ENCODE measurements around the gene TMEM175.

DNA sequence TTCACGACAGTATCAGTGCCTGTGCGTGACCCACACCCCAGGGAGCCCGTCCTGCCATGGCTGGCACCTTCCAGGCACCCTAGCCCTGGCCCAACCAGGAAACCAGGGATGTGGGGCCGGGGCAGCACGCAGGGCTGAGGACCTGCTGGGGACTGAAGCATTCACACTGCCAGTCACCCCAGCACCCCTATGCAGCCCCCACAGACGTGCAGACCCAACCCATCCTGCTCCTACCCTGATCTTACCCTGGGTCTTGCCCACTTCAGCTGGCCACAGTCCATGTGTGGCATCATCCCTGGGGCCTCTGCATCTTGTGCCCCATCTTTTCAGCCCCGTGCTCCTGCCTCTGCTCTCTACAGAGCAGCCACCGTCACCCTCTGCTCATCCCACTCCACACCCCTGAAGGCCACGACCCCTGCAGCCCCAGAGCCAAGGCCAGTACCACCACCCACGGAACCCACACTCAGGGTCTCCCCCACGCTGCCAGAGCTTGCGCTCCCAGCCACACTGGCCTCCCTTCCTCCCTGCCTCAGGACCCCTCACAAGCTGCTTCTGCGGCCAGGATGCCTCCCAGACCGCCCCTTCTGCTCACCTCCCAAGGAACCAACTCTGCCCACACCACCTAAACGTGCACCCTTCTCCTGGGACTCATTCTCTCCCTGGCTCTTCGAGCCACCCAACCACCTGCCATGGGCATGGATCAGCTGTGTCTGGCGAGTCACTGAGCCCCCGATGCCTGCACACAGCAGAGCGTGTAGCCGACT, 25.7 kb upstream of the TMEM175 start:
- TF ChIP-seq, protein P1, sequence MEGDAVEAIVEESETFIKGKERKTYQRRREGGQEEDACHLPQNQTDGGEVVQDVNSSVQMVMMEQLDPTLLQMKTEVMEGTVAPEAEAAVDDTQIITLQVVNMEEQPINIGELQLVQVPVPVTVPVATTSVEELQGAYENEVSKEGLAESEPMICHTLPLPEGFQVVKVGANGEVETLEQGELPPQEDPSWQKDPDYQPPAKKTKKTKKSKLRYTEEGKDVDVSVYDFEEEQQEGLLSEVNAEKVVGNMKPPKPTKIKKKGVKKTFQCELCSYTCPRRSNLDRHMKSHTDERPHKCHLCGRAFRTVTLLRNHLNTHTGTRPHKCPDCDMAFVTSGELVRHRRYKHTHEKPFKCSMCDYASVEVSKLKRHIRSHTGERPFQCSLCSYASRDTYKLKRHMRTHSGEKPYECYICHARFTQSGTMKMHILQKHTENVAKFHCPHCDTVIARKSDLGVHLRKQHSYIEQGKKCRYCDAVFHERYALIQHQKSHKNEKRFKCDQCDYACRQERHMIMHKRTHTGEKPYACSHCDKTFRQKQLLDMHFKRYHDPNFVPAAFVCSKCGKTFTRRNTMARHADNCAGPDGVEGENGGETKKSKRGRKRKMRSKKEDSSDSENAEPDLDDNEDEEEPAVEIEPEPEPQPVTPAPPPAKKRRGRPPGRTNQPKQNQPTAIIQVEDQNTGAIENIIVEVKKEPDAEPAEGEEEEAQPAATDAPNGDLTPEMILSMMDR (IDR thresholded peaks at IDR 0.05; ENCODE audit: low read depth, low read length, poor library complexity, severe bottlenecking), result no peak
- TF ChIP-seq EZH2phosphoT487 (IDR thresholded peaks at IDR 0.05; ENCODE audit: borderline replicate concordance, low read length), result no peak
